Esophagus squamous epithelium (tissue), 4 donors: Measurements from ENCODE around the gene CKAP2.

Experiments used
- POLR2A ChIP-seq, 4 donors: fragments of 450-650 bp; IDR thresholded peaks; one replicate each; pipeline ENCODE4 v1.6.1; 2017; ENCODE audit warnings: antibody characterized with exemption in 4 of 4, mild to moderate bottlenecking in 4 of 4, moderate library complexity in 3 of 4
- TF ChIP-seq, protein P1 (sequence below), 6 experiments: fragments of 450-650 bp in 4 of 6; fragments of 200-600 bp in 2 of 6; sonication (generic) in 2 of 6; IDR thresholded peaks; one replicate each; pipeline ENCODE4 v1.5.1; 2016 to 2019; ENCODE audit warnings: antibody characterized with exemption in 6 of 6, mild to moderate bottlenecking in 4 of 6, moderate library complexity in 4 of 6

DNA sequence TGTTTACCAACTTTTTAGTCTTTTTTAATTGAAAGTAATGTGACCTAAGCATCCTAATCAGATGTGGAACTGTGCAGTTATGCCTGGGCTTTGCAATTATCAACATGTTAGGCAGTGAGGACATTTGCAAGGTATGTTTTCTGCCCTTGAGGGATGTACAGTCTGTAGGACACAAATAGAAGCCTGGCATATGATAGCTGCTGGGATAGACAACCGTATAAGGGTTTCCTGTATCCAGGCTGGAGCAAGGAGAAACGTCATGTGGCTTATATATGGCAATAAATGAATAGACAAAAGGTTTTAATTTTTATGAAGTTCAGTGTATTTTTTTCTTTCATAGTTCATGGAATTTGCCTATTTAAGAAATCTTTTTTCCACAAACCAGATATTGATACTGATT is 2.8 kb upstream of the CKAP2 start:
- TF ChIP-seq, protein P1, sequence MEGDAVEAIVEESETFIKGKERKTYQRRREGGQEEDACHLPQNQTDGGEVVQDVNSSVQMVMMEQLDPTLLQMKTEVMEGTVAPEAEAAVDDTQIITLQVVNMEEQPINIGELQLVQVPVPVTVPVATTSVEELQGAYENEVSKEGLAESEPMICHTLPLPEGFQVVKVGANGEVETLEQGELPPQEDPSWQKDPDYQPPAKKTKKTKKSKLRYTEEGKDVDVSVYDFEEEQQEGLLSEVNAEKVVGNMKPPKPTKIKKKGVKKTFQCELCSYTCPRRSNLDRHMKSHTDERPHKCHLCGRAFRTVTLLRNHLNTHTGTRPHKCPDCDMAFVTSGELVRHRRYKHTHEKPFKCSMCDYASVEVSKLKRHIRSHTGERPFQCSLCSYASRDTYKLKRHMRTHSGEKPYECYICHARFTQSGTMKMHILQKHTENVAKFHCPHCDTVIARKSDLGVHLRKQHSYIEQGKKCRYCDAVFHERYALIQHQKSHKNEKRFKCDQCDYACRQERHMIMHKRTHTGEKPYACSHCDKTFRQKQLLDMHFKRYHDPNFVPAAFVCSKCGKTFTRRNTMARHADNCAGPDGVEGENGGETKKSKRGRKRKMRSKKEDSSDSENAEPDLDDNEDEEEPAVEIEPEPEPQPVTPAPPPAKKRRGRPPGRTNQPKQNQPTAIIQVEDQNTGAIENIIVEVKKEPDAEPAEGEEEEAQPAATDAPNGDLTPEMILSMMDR (IDR thresholded peaks at IDR 0.05) = no peak
- no peak for TF ChIP-seq POLR2A (IDR thresholded peaks at IDR 0.05)
